PFSK-1 (cell line): ENCODE measurements around the gene MSLN.

Experiments used
- FOXP2 ChIP-seq: optimal IDR thresholded peaks from 2 replicates; pipeline ENCODE3; 2011; ENCODE audit warnings: borderline replicate concordance, control low read depth, inconsistent platforms; ENCODE audit not compliant: insufficient read depth; ENCODE audit errors: extremely low read length, extremely low read depth
- POLR2AphosphoS5 ChIP-seq: IDR thresholded peaks from 2 replicates; pipeline ENCODE4 v1.6.1; 2012; ENCODE audit warnings: low read depth, mild to moderate bottlenecking, control low read depth, low read length, moderate library complexity
- SIN3A ChIP-seq: IDR thresholded peaks from 2 replicates; pipeline ENCODE4 v1.6.1; 2012; ENCODE audit warnings: mild to moderate bottlenecking, low read length, moderate library complexity, borderline replicate concordance; ENCODE audit not compliant: insufficient read depth
- TAF1 ChIP-seq: IDR thresholded peaks from 2 replicates; pipeline ENCODE4 v1.6.1; 2012; ENCODE audit warnings: low read length, control low read depth, borderline replicate concordance; ENCODE audit not compliant: insufficient read depth
- TF ChIP-seq, protein P1 (sequence below), 2 experiments: IDR thresholded peaks; 2 replicates each; pipeline versions ENCODE4 v1.6.1 to v1.8.0; 2011 to 2012; ENCODE audit warnings: low read depth in 2 of 2, low read length in 2 of 2, control low read depth in 1 of 2, inconsistent platforms in 1 of 2, mild to moderate bottlenecking in 1 of 2, moderate library complexity in 1 of 2; ENCODE audit not compliant: insufficient read depth in 1 of 2

The MSLN gene

GRCh38 chr16:745739-746138 is 14.8 kb upstream of the MSLN start:
- no peak for TF ChIP-seq TAF1
- no peak for TF ChIP-seq FOXP2
- no peak for TF ChIP-seq POLR2AphosphoS5
- TF ChIP-seq, protein P1, sequence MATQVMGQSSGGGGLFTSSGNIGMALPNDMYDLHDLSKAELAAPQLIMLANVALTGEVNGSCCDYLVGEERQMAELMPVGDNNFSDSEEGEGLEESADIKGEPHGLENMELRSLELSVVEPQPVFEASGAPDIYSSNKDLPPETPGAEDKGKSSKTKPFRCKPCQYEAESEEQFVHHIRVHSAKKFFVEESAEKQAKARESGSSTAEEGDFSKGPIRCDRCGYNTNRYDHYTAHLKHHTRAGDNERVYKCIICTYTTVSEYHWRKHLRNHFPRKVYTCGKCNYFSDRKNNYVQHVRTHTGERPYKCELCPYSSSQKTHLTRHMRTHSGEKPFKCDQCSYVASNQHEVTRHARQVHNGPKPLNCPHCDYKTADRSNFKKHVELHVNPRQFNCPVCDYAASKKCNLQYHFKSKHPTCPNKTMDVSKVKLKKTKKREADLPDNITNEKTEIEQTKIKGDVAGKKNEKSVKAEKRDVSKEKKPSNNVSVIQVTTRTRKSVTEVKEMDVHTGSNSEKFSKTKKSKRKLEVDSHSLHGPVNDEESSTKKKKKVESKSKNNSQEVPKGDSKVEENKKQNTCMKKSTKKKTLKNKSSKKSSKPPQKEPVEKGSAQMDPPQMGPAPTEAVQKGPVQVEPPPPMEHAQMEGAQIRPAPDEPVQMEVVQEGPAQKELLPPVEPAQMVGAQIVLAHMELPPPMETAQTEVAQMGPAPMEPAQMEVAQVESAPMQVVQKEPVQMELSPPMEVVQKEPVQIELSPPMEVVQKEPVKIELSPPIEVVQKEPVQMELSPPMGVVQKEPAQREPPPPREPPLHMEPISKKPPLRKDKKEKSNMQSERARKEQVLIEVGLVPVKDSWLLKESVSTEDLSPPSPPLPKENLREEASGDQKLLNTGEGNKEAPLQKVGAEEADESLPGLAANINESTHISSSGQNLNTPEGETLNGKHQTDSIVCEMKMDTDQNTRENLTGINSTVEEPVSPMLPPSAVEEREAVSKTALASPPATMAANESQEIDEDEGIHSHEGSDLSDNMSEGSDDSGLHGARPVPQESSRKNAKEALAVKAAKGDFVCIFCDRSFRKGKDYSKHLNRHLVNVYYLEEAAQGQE (IDR thresholded peaks at IDR 0.05; ENCODE audit: insufficient read depth in 1 of 2, low read depth in 2 of 2, low read length in 2 of 2) = no peak
- no peak for TF ChIP-seq SIN3A

- TF ChIP-seq SIN3A (no peak), POLR2AphosphoS5 (no peak), FOXP2 (no peak), TAF1 (no peak)
- TF ChIP-seq, protein P1 (IDR thresholded peaks at IDR 0.05; ENCODE audit: insufficient read depth in 1 of 2, low read depth in 2 of 2, low read length in 2 of 2) = no peak
These were observed 13.9 kb upstream of the MSLN start for GRCh38 chr16:746637-747036.

GRCh38 chr16:747978-748746 is 12.4 kb upstream of the MSLN start:
- TF ChIP-seq, protein P1 (IDR thresholded peaks at IDR 0.05; ENCODE audit: insufficient read depth in 1 of 2, low read depth in 2 of 2, low read length in 2 of 2) = no peak
- TF ChIP-seq TAF1 (no peak), FOXP2 (no peak), SIN3A (no peak), POLR2AphosphoS5 (no peak)

- TF ChIP-seq TAF1 (no peak), SIN3A (no peak)
- TF ChIP-seq, protein P1 (IDR thresholded peaks at IDR 0.05; ENCODE audit: insufficient read depth in 1 of 2, low read depth in 2 of 2, low read length in 2 of 2) = no peak
These were observed 11.5 kb upstream of the MSLN start for GRCh38 chr16:749010-749409.

DNA sequence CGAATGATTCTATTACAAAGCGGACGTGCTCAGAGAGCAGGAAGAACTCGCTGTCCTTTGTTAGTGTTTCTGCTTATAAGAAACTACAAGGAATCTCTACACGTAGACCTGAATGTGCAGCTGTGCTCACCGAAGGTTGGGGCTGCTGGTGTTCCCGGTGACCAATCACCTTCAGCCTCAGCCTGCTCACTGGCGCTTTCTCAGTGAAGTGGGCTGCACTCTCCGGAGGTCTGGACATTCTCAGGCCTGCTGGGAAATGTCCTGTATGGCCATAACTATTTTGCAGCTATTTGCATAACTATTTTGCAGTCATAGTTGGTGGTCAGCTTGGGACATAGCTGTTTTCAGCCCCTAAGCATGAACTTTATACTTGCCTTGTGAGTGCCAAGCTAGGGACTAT is 10.0 kb upstream of the MSLN start:
- TF ChIP-seq FOXP2 = no peak
- no peak for TF ChIP-seq TAF1
- no peak for TF ChIP-seq POLR2AphosphoS5
- TF ChIP-seq, protein P1 (IDR thresholded peaks at IDR 0.05; ENCODE audit: insufficient read depth in 1 of 2, low read depth in 2 of 2, low read length in 2 of 2) = no peak
- TF ChIP-seq SIN3A = no peak
